ENCODE data around the gene CNPY2. TPM values are rescaled to one million over a fixed set of nuclear protein-coding genes. Genes with fewer than 3 reads are reported as not detected.

The CNPY2 gene
- total RNA-seq, 4 donors from 2014 or later = 33.5 to 83.5 (median 67.3) TPM

DNA sequence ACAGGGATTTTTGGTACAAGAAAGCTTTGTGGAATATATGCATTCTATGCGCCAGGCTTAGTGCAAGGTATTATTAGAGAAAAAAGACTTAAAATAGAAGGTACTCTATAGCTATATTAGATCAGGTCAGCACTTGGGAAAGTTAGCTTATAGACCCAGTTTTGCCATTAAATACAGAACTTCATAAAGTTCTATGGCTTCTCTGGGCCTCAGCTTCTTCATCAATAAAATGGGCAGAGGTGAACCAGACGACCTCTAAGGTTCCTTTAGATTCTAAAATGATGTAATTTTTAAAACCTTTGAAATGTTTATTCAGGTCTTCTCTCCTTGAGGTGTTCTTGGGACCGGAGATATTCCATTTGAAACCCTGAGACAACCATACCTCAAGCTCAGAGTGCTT is 7.1 kb downstream of the CNPY2 start:
- Histone ChIP-seq H3K27ac (no peak overlapping the region), H3K27me3 (no peaks in the 10 kb centered on the region), H3K4me1 (no peaks in the 10 kb centered on the region), H3K36me3 (no peaks in the 10 kb centered on the region), H3K9me3 (no peaks in the 10 kb centered on the region), H3K4me3 (no peak overlapping the region)
- TF ChIP-seq, protein P1, sequence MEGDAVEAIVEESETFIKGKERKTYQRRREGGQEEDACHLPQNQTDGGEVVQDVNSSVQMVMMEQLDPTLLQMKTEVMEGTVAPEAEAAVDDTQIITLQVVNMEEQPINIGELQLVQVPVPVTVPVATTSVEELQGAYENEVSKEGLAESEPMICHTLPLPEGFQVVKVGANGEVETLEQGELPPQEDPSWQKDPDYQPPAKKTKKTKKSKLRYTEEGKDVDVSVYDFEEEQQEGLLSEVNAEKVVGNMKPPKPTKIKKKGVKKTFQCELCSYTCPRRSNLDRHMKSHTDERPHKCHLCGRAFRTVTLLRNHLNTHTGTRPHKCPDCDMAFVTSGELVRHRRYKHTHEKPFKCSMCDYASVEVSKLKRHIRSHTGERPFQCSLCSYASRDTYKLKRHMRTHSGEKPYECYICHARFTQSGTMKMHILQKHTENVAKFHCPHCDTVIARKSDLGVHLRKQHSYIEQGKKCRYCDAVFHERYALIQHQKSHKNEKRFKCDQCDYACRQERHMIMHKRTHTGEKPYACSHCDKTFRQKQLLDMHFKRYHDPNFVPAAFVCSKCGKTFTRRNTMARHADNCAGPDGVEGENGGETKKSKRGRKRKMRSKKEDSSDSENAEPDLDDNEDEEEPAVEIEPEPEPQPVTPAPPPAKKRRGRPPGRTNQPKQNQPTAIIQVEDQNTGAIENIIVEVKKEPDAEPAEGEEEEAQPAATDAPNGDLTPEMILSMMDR (IDR thresholded peaks at IDR 0.05) = no peak
- DNase-seq = no peak
- intact Hi-C loops (cut with DNase I; ENCODE audit: low total_unique reads) = no loop called here

DNA sequence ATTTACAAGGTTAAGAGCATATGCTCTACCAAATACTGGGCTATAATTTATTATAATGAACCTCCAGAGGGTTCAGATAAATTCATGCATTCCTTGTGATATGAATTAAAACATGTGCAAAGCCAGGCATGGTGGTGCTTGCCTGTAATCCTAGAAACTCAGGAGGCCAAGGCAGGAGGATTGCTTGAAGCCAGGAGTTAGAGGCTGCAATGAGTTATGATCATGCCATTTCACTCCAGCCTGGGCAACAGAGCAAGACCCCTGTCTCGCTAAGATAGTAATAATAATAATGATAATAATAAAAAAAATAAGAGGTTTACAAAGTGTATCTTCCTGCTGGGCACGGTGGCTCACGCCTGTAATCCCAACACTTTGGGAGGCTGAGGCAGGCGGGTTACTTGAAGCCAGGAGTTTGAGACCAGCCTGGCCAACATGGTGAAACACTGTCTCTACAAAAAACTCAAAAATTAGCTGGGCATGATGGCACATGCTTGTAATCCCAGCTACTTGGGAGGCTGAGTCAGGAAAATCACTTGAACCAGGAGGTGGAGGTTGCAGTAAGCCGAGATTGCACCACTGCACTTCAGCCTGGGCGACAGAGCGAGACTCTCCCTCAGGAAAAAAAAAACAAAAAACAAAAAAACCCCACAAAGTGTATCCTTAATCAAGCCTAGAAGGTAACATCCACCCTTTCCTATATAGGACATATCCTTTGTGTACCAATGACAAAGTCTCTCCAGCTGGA is 8.4 kb downstream of the CNPY2 start:
- no peak for DNase-seq
- Histone ChIP-seq H3K36me3 (no peaks in the 10 kb centered on the region), H3K9me3 (no peaks in the 10 kb centered on the region), H3K4me1 (no peaks in the 10 kb centered on the region), H3K27ac (no peak overlapping the region), H3K4me3 (no peak overlapping the region), H3K27me3 (no peaks in the 10 kb centered on the region)
- intact Hi-C loops (cut with DNase I; ENCODE audit: low total_unique reads) = no loop called here
- TF ChIP-seq, protein P1 (IDR thresholded peaks at IDR 0.05) = no peak
- TF ChIP-seq POLR2A (IDR thresholded peaks at IDR 0.05) = no peak

DNA sequence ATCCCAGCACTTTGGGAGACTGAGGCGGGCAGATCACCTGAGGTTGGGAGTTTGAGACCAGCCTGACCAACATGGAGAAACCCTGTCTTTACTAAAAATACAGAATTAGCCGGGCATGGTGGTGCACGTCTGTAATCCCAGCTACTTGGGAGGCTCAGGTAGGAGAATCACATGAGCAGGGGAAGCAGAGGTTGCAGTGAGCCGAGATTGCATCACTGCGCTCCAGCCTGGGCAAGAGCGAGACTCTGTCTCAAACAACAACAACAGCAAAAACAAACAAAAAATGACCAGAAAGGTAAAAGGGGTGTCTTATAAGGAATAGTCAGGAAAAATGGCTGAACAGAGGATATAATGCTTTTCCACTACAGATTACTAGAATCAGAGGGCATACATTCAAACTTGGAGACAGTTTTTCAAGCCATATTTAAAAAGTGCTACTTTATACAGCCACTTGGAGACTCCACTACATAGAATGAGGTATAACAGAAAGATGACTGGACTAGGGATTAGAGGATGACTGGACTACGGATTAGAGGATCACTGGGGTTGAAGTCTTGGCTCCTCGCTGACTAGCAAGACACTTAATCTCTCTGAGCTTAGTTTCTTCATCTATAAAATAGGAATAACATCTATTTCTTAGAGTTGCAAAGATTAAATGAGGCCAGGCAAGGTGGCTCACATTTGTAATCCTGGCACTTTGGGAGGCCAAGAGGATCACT is 10.8 kb downstream of the CNPY2 start:
- H3K4me3 ChIP-seq = no peak overlapping the region
- H3K27me3 ChIP-seq = no peaks in the 10 kb centered on the region
- intact Hi-C loops (cut with DNase I; ENCODE audit: low total_unique reads) = no loop called here
- no peak overlapping the region for H3K27ac ChIP-seq
- DNase-seq = no peak
- TF ChIP-seq, protein P1 (IDR thresholded peaks at IDR 0.05) = no peak
- no peak for TF ChIP-seq POLR2A (IDR thresholded peaks at IDR 0.05)
- no peaks in the 10 kb centered on the region for H3K36me3 ChIP-seq
- H3K4me1 ChIP-seq = peaks cover 0 to 3% of the 10 kb centered on the region in 2 donors
- H3K9me3 ChIP-seq = no peaks in the 10 kb centered on the region

DNA sequence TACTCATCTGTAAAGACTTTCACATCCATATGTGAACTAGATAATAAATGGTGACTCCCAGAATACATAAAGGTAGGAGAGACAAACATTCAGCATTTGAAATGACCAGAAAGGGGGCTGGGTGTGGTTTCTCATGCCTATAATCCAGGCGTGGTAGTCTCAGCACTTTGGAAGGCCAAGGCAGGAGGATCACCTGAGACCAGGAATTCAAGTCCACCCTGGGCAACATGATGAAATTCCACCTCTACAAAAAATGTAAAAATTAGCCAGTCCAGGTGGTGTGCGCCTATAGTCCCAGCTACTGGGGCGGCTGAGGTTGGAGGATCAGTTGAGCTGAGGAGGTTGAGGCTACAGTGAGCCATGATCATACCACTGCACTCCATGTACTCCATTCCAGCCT is 11.5 kb downstream of the CNPY2 start:
- Histone ChIP-seq H3K4me3 (no peak overlapping the region), H3K27me3 (no peaks in the 10 kb centered on the region), H3K9me3 (no peaks in the 10 kb centered on the region), H3K36me3 (no peaks in the 10 kb centered on the region), H3K27ac (no peak overlapping the region), H3K4me1 (peaks cover 0 to 3% of the 10 kb centered on the region in 2 donors)
- intact Hi-C loops (cut with DNase I; ENCODE audit: low total_unique reads) = no loop called here
- no peak for DNase-seq
- TF ChIP-seq POLR2A (IDR thresholded peaks at IDR 0.05) = no peak
- TF ChIP-seq, protein P1 (IDR thresholded peaks at IDR 0.05) = no peak
